Activated B cell treated with CpG ODN at 0.5 μM for 24 hours (primary cell): ENCODE measurements around the gene MSL3B.

Experiments
- ATAC-seq: fragments of 200-7000 bp; cut with Tn5 transposase; one replicate; pipeline ENCODE4 v1.10.0; 2021; ENCODE audit warnings: low read depth, mild to moderate bottlenecking, moderate library complexity
- CTCF ChIA-PET: fragments of 350-600 bp; sonication (Branson Sonifier 250); formaldehyde crosslinking; loops from one replicate; lab custom pipeline; 2021; ENCODE audit warnings: antibody characterized with exemption; lab: Charles Lee
- POLR2A ChIA-PET: fragments of 350-600 bp; sonication (Branson Sonifier 250); formaldehyde crosslinking; loops from one replicate; lab custom pipeline; 2021; ENCODE audit warnings: antibody characterized with exemption; lab: Charles Lee
- DNase-seq: peaks from one replicate; pipeline ENCODE4 v3.0.0; 2022
- H3K27ac Mint-ChIP-seq: one replicate; pipeline ENCODE4 v1.8.0; 2020; ENCODE audit warnings: mixed read lengths
- H3K27me3 Mint-ChIP-seq: one replicate; pipeline ENCODE4 v1.8.0; 2021; ENCODE audit warnings: mixed read lengths
- H3K36me3 Mint-ChIP-seq: one replicate; pipeline ENCODE4 v1.8.0; 2021; ENCODE audit warnings: low read depth, mixed read lengths
- H3K4me1 Mint-ChIP-seq: one replicate; pipeline ENCODE4 v1.8.0; 2021; ENCODE audit warnings: mixed read lengths
- H3K4me3 Mint-ChIP-seq: one replicate; pipeline ENCODE4 v1.8.0; 2020; ENCODE audit warnings: mild to moderate bottlenecking, mixed read lengths
- H3K9me3 Mint-ChIP-seq: one replicate; pipeline ENCODE4 v1.8.0; 2020; ENCODE audit warnings: mixed read lengths
- CTCF ChIP-seq: fragments of 200-600 bp; IDR thresholded peaks from one replicate; pipeline ENCODE4 v1.8.0; 2022; ENCODE audit warnings: antibody characterized with exemption, mild to moderate bottlenecking
- intact Hi-C: fragments of 100-400 bp; cut with micrococcal nuclease; formaldehyde crosslinking; loops from one replicate; pipeline ENCODE4 v1.15.1; 2024

MSL3B gene

GRCh38 chr2:233871432-233871831 is 3.2 kb upstream of the MSL3B start:
- peaks cover 8% of the 10 kb centered on the region for H3K9me3 Mint-ChIP-seq
- CTCF ChIA-PET, result interaction anchor here (0.7 kb wide), 1 partner anchor 782 kb away, joined by 3 read pairs; no protein-coding TSS in a partner anchor
- H3K27me3 Mint-ChIP-seq, result peaks cover 16% of the 10 kb centered on the region
- peaks cover 8% of the 10 kb centered on the region for H3K36me3 Mint-ChIP-seq
- ATAC-seq (no peak), DNase-seq (no peak)
- H3K4me3 Mint-ChIP-seq, result no peak overlapping the region
- peaks cover 16% of the 10 kb centered on the region for H3K4me1 Mint-ChIP-seq
- no peak overlapping the region for H3K27ac Mint-ChIP-seq
- TF ChIP-seq CTCF, result no peak
- POLR2A ChIA-PET, result no interaction called here
- intact Hi-C loops, result no loop called here

GRCh38 chr2:233866479-233866878 is 1.7 kb downstream of the MSL3B start:
- CTCF ChIA-PET, result no interaction called here
- H3K4me3 Mint-ChIP-seq, result no peak overlapping the region
- ATAC-seq (no peak), DNase-seq (no peak)
- H3K27ac Mint-ChIP-seq, result no peak overlapping the region
- no peaks in the 10 kb centered on the region for H3K9me3 Mint-ChIP-seq
- no peak for TF ChIP-seq CTCF
- H3K4me1 Mint-ChIP-seq, result peaks cover 10% of the 10 kb centered on the region
- POLR2A ChIA-PET, result no interaction called here
- H3K36me3 Mint-ChIP-seq, result peaks cover 8% of the 10 kb centered on the region
- intact Hi-C loops, result loop anchor here (5.0 kb wide), 1 partner anchor 1169 kb away; the partner anchor contains the start of gene GIGYF2
- no peaks in the 10 kb centered on the region for H3K27me3 Mint-ChIP-seq

DNA sequence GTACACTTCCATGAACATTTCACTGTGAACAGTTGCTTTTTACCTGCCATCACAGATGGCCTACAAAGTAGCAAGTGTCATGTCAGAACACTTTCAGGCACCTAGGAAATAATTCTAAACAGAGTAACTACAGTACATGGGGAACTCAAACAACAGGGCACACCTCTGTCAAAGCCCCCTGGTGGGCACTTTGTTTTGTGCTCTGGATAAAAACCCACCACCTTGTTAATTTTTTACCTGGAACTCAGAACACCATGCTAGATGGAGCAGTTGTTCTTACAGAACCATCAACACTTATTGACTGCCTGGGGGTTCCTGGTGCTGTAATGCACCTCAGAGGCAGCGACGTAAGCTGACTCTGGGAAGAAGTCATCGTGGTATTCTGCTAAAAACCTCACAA is 2.3 kb downstream of the MSL3B start:
- CTCF ChIA-PET, result no interaction called here
- Mint-ChIP-seq H3K27ac (no peak overlapping the region), H3K36me3 (peaks cover 8% of the 10 kb centered on the region), H3K9me3 (no peaks in the 10 kb centered on the region), H3K4me1 (peaks cover 10% of the 10 kb centered on the region), H3K4me3 (no peak overlapping the region), H3K27me3 (no peaks in the 10 kb centered on the region)
- POLR2A ChIA-PET, result no interaction called here
- ATAC-seq (no peak), DNase-seq (no peak)
- intact Hi-C loops, result loop anchor here (5.0 kb wide), 1 partner anchor 1169 kb away; the partner anchor contains the start of gene GIGYF2
- no peak for TF ChIP-seq CTCF

GRCh38 chr2:233862261-233862768 is 5.9 kb downstream of the MSL3B start:
- H3K27ac Mint-ChIP-seq, result no peak overlapping the region
- H3K9me3 Mint-ChIP-seq, result no peaks in the 10 kb centered on the region
- intact Hi-C loops, result no loop called here
- no peak for TF ChIP-seq CTCF
- ChIA-PET POLR2A (no interaction called here), CTCF (no interaction called here)
- no peak overlapping the region for H3K4me3 Mint-ChIP-seq
- H3K27me3 Mint-ChIP-seq, result peaks cover 1% of the 10 kb centered on the region
- H3K36me3 Mint-ChIP-seq, result peaks cover 6% of the 10 kb centered on the region
- peaks cover 6% of the 10 kb centered on the region for H3K4me1 Mint-ChIP-seq
- DNase-seq (no peak), ATAC-seq (no peak)

- ChIA-PET CTCF (interaction anchor here (0.8 to 1.1 kb wide), 2 partner anchors 642 to 687 kb away, joined by 5 to 7 read pairs; no protein-coding TSS in a partner anchor), POLR2A (no interaction called here)
- Mint-ChIP-seq H3K9me3 (no peaks in the 10 kb centered on the region), H3K4me1 (peaks cover 19% of the 10 kb centered on the region), H3K4me3 (no peak overlapping the region), H3K27ac (no peak overlapping the region), H3K27me3 (peaks cover 4% of the 10 kb centered on the region), H3K36me3 (peaks cover 7% of the 10 kb centered on the region)
- DNase-seq, result no peak
- intact Hi-C loops, result no loop called here
- no peak for TF ChIP-seq CTCF
- no peak for ATAC-seq
Observed at GRCh38 chr2:233858331-233858730, 9.9 kb downstream of the MSL3B start.
